GM10248 (cell line): ENCODE measurements around the gene CAPZA1.

ENCODE experiments used
- CTCF ChIA-PET: fragments of 300-600 bp; sonication (Branson Sonifier 250); formaldehyde crosslinking; extraction: SDS; loops from one replicate; lab custom pipeline; 2021; ENCODE audit warnings: antibody characterized with exemption; lab: Yijun Ruan, JAX
- POLR2A ChIA-PET: fragments of 350-650 bp; sonication (Branson Sonifier 250); formaldehyde crosslinking; extraction: SDS; loops from one replicate; lab custom pipeline; 2020; ENCODE audit warnings: antibody characterized with exemption; lab: Yijun Ruan, JAX
- DNase-seq: peaks from one replicate; pipeline ENCODE4 v3.0.0; 2012; ENCODE audit errors: extremely low spot score
- TF ChIP-seq, protein P1 (sequence below): IDR thresholded peaks from 2 replicates; pipeline ENCODE4 v1.5.1; 2012; ENCODE audit warnings: mild to moderate bottlenecking, low read depth; ENCODE audit errors: extremely low read depth, missing control alignments, control extremely low read depth

CAPZA1 gene

GRCh38 chr1:112673592-112674439, 54.2 kb downstream of the CAPZA1 start:
- POLR2A ChIA-PET: interaction anchor here (0.9 to 1.3 kb wide), 5 partner anchors 12 to 55 kb away, joined by 3 to 6 read pairs (median 4); partner anchors contain the start of gene ST7L
- no peak for DNase-seq

DNA sequence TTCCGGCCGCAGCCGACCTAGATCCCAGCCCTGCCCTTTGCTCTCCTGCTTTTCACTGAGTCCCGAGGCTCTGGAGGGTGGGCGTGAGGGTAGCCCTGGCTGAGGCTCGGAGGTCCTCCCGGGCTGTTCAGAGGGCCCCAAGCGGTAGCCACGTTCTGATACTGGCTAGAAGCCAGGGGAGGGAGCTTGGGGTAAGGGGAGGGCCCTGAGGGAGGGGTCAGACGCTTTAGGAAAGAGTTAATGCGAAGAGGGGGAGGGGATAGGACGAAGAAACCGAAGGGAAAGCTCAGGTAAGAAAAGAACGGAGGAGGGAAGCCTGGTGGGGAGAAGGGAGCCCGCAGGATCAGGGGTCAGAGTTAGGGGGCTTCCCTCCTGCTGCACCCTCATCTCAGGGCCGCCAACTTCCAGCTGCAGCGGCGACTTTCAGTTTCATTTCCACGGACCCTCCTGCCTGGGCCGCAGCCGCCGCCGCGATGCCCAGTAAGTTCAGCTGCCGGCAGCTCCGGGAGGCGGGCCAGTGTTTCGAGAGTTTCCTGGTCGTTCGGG, 54.9 kb downstream of the CAPZA1 start, which contains the start of gene MOV10:
Gene MOV10, plus strand, starts transcription at position 220 of the 546 bp plus-strand sequence. Its CDS starts 254 bp downstream, at position 474.
- DNase-seq: peak; percentile 74
- POLR2A ChIA-PET: interaction anchor here (0.7 to 1.3 kb wide), 6 partner anchors 13 to 56 kb away, joined by 3 to 6 read pairs (median 4); partner anchors contain the start of gene ST7L
- TF ChIP-seq, protein P1, sequence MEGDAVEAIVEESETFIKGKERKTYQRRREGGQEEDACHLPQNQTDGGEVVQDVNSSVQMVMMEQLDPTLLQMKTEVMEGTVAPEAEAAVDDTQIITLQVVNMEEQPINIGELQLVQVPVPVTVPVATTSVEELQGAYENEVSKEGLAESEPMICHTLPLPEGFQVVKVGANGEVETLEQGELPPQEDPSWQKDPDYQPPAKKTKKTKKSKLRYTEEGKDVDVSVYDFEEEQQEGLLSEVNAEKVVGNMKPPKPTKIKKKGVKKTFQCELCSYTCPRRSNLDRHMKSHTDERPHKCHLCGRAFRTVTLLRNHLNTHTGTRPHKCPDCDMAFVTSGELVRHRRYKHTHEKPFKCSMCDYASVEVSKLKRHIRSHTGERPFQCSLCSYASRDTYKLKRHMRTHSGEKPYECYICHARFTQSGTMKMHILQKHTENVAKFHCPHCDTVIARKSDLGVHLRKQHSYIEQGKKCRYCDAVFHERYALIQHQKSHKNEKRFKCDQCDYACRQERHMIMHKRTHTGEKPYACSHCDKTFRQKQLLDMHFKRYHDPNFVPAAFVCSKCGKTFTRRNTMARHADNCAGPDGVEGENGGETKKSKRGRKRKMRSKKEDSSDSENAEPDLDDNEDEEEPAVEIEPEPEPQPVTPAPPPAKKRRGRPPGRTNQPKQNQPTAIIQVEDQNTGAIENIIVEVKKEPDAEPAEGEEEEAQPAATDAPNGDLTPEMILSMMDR: no peak
- CTCF ChIA-PET: interaction anchor here (0.7 to 5.7 kb wide), 21 partner anchors 11 to 283 kb away, joined by 3 to 35 read pairs (median 6); partner anchors contain the start of genes CTTNBP2NL and PPM1J

More at GRCh38 chr1:112673592-112674439, 54.2 kb downstream of the CAPZA1 start:
- CTCF ChIA-PET: interaction anchor here (0.8 to 5.7 kb wide), 21 partner anchors 10 to 285 kb away, joined by 3 to 35 read pairs (median 6); partner anchors contain the start of genes CTTNBP2NL and PPM1J
- TF ChIP-seq, protein P1: peak; percentile 33

DNA sequence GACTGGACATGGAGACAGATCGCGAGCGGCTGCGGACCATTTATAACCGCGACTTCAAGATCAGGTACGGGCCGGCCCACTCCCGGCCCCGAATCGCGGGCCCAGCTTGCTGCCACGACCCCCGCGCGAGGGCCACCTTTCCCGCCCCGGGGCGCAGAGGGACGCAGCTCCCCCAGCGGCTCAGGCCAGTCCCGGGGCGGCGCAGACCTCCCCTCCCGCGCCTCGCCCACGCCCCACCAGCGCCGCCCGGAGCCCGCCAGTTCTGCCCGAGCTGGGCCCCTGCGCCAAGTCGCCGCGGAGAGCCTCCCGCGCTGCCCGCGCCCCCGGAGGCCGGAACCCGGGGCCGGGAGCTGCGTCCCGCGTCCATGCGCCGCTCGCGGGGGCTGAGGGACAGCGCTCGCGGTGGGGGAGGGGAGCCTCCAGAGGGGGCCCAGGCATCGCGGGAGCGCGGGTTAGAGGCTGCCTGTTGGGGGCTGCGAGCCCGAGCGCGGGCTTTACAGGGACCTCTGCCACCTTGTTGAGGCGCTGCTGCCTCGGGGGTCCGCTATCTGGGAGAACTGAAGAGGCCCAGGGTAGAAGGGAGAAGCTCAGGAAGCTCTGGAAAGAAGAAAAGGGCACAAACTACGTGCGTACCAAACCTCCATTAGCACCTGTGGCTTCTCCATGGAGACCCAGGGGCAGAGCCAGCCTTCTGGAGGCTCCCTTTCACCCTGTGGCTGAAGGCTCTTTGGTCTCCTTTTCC, 55.5 kb downstream of the CAPZA1 start:
- ChIA-PET CTCF (interaction anchor here (0.7 to 5.7 kb wide), 17 partner anchors 10 to 284 kb away, joined by 3 to 35 read pairs (median 5); partner anchors contain the start of genes CTTNBP2NL and PPM1J), POLR2A (interaction anchor here (0.7 to 1.3 kb wide), 7 partner anchors 9 to 56 kb away, joined by 3 to 6 read pairs (median 4); partner anchors contain the start of gene ST7L)
- TF ChIP-seq, protein P1: peak; percentile 2
- peak; percentile 64 for DNase-seq

GRCh38 chr1:112675728-112676381, 56.2 kb downstream of the CAPZA1 start:
- TF ChIP-seq, protein P1: no peak
- CTCF ChIA-PET: interaction anchor here (1.2 to 5.7 kb wide), 6 partner anchors 9 to 42 kb away, joined by 3 to 35 read pairs (median 4); a partner anchor contains a TSS
- no peak for DNase-seq
- POLR2A ChIA-PET: interaction anchor here (1.0 kb wide), 1 partner anchor 8 kb away, joined by 3 read pairs; no protein-coding TSS in a partner anchor

- TF ChIP-seq, protein P1: no peak
- ChIA-PET CTCF (interaction anchor here (1.6 to 5.7 kb wide), 2 partner anchors 22 to 42 kb away, joined by 4 to 35 read pairs; a partner anchor contains a TSS), POLR2A (no interaction called here)
- no peak for DNase-seq
Observed at GRCh38 chr1:112676543-112676942, 56.9 kb downstream of the CAPZA1 start.
